HT1080 (cell line): ENCODE measurements around the gene SESN2. TPM values are rescaled to one million over a fixed set of nuclear protein-coding genes. Genes with fewer than 3 reads are reported as not detected.
"Not testable (repeated sequence)": the region's sequence is repeated elsewhere in the genome, so short reads cannot be mapped to it uniquely, and the experiment has no call there.

Experiments
- DNase-seq: peaks from one replicate; pipeline ENCODE4 v3.0.0-alpha.2; 2015; ENCODE audit warnings: low read depth
- total RNA-seq: library from RNA; depleted of rRNA; stranded (reverse); fragments of >200 nt; shearing (Covaris generic); gene quantifications from 2 replicates; pipeline ENCODE4 v1.2.3, GENCODE V29; 2014; rRNA removed

SESN2 gene
- total RNA-seq, 1 experiment from 2014 or later: 24.6 TPM

DNA sequence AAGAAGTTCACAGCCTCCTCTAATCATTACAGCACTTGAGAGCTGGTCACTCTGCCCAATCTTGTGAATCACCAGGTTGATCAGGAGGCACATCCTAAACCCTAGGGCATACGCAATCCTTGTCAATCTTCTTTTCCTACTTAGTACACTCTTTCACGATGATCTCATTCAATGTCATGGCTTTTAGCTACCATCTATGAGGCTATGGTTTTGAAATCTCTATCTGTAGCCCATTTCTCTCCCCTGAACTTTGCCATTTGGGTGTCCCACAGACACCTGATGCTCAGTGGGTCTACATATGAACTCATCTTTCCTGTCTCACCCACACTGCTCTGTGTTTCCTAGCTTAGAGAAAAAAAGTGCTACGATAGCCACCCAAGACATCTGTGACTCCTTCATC is 67.7 kb downstream of the SESN2 start:
- peak; percentile 16 for DNase-seq

DNA sequence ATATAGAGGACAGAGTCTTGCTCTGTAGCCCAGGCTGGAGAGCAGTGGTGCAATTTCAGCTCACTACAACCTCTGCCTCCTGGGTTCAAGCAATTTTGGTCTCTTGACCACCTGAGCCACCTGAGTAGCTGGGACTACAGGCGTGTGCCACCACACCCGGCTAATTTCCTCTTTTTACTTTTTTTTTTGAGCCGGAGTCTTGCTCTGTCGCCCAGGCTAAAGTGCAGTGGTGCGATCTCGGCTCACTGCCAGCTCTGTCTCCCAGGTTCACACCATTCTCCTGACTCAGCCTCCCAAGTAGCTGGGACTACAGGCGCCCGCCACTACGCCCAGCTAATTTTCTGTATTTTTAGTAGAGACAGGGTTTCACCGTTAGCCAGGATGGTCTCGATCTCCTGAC is 68.1 kb downstream of the SESN2 start:
- DNase-seq: not testable (repeated sequence)

DNA sequence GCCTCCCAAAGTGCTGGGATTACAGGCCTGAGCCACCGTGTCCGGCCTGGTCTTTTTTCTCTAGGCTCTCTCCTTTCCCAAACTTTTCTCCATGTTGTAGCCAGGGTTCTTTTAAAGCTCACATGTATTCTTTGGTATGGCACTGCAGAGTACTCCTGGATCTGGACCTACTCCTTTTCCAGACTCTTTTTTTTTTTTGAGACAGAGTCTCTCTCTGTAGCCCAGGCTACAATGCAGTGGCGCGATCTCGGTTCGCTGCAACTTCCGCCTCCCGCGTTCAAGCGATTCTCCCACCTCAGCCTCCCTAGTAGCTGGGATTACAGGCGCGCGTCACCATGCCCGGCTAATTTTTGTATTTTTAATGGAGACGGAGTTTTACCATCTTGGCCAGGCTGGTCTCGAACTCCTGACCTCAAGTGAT is 68.9 kb downstream of the SESN2 start:
- no peak for DNase-seq

DNA sequence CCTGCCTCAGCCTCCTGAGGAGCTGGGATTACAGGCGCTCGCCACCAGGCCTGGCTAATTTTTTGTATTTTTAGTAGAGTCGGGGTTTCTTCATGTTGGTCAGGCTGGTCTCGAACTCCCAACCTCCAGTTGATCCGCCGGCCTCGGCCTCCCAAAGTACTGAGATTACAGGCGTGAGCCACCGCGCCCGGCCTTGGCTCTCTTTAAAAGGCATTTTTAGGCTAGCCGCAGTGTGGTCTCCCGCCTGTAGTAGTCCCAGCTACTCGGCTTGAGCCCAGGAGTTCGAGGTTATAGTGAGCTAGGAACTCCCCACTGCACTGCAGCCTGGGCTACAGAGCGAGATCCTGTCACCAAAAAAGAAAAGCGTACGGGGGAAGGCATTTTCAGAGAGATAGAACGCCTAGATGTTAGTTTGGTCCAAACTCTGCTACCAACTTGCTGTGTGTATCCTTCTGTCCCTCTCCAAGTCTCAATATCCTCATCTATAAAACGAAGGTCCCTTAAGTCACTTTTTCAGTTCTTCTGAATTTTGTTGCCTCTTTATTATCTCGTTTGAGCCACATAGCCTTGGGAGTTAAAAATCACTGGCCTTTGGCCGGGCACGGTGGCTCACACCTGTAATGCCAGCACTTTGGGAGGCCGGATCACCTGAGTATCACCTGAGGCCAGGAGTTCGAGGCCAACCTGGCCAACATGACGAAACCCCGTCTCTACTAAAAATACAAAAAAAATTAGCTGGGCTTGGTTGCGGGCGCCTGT is 70.3 kb downstream of the SESN2 start:
- peak; percentile 18 for DNase-seq

Other genes with a start within 250 kb of the SESN2 start
- gene EYA3, start 170.9 kb upstream of the SESN2 start, total RNA-seq: 18.0 and 19.5 TPM in 2 replicates
- 0.26 TPM in 1 of 2 replicates, not detected in the other for gene PTAFR, start 82.8 kb upstream of the SESN2 start, total RNA-seq
- 82.0 and 85.2 TPM in 2 replicates for gene DNAJC8, start 26.5 kb upstream of the SESN2 start, total RNA-seq
- 171 and 197 TPM in 2 replicates for gene ATP5IF1, start 23.4 kb upstream of the SESN2 start, total RNA-seq
- 16.6 and 19.3 TPM in 2 replicates for gene MED18, start 69.5 kb downstream of the SESN2 start, total RNA-seq
- gene PHACTR4, start 110.2 kb downstream of the SESN2 start, total RNA-seq: 9.4 and 15.6 TPM in 2 replicates
- 138 and 163 TPM in 2 replicates for gene RCC1, start 246.5 kb downstream of the SESN2 start, total RNA-seq